GM18861 (cell line): ENCODE results near the gene COL5A1.

Experiments
- ATAC-seq: cut with Tn5 transposase; IDR thresholded peaks from one replicate; pipeline ENCODE4 v1.9.1; 2021; ENCODE audit not compliant: unreplicated experiment

Gene COL5A1

DNA sequence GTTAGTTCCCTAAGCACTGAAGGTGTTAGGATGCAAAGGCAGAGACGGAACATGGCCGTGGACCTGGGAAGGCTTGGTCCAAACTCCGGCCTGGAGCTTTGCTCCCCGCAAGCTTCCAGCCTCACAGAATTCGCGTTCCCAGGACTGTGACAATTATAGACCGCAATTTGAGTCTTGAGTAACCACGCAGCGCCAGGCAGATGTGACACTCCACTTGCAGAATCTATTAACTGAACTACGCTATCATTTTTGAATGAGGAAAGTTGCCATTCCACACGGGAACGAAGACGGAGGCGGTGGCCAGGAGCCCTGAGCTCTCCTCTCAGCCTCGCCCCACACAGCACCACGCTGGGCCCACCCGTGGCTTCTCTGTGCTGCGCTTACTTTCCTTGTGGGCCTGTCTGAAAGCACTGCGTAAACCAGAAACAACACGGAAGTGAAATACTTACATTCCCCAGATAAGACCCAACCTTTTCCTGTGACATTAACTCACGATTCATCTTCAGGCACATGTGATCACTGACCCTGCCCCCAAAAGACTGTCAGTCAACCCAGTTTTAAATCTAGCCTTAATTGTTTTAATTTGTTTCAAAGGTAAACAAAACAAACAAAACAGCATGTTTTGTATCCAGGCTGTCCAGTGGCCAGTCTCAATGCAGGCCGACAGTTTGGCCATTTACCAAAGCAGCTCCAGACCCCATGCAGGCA lies 16.1 kb upstream of the COL5A1 start:
- no peak for ATAC-seq

DNA sequence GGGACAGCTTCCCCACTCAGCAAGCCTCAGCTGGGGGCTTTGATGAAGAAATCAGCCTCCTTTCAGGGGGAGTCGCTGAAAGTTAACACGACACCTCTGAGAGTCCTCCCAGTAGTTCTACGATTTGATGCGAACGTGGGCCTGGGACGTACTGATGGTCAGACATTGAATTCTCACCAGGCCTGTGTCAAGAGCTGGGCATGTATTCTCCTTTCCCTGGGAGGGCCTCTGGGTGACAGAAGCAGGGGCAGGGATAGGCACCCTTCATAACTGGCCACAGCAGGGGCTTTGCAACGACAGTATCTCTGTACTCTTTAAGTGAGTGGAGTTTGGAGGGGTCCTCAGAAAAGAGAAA lies 15.6 kb upstream of the COL5A1 start:
- no peak for ATAC-seq

DNA sequence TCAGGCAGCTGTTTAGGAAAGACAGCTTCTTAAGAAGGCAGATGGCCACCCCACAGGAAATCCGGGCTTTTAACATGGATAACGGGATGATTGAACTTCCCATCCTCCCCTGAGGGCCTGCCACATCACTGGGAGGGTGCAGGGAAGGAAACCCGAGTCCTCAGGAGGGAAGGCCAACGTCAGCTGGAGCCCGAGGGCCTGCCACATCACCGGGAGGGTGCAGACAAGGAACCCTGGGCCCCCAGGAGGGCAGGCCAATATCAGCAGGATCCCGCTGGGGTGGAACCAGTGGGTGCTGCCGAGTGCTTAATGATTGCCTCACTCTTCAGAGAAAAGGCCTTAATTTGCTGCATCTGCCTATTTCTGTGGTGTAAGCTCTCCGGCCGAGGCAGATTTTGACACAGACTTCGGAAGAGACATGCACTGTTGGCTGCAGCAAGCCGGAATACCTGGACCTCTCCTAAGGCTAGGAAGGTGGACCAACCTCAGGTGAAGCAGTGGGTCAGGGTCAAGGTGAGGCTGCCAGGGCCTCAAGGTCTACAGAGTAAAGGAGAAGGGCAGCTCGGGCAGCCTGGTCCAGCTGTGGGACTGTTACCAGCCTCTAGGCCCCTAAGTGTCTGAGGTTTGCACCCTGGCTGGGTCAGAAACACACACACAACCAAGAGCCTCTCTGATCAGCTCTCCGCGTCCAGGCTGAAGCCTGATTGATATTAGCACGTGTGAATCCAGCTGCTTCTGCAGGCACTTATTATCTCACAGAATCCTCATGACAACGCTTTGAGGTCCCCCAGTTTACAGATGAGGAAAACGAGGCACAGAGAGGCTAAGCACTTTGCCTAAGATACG lies 14.8 kb upstream of the COL5A1 start:
- no peak for ATAC-seq

DNA sequence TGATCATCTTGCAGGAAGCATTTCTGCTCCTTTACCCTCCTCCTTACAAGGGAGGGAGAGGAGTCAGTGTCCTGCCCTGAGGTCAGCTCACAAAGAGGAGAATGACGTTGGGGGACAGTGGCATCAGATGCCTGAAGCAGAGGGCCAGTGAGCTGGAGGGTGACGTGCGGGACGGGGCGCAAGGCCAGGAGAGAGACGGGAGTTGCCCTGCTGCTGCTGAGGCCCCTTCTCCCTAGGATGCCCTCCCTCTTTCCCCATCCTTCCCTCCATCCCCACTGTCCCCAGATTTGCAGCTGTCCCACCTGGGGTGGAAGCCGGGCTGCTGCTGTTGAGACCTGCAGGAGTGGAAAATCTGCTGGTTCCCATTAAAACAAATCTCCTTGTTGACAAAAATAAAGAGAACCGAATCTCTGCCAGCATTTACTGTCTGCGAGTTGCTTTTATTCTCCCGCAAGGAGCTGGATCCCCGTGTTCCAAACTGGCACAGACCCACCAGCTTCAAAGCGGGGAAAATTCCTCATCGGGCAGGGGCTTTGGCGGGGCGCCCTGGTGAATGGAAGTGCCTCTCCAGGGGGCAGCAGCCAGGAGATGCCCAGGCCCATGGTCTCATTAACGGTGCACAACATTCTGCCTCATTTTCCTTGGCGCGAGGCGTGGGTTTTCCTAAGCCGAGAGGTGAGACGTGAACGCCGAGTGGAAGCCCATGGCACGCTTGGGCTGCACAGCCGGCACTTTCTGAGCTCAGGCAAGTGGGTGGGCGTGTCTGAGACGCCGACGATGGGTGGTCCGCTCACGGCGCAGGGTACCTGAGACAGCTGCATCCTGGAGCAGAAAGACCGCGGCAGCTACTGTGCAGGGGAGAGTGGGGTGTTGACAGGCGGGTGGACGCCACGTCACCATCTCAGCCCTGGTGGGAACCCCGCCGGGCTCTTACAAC lies 13.9 kb upstream of the COL5A1 start:
- no peak for ATAC-seq

DNA sequence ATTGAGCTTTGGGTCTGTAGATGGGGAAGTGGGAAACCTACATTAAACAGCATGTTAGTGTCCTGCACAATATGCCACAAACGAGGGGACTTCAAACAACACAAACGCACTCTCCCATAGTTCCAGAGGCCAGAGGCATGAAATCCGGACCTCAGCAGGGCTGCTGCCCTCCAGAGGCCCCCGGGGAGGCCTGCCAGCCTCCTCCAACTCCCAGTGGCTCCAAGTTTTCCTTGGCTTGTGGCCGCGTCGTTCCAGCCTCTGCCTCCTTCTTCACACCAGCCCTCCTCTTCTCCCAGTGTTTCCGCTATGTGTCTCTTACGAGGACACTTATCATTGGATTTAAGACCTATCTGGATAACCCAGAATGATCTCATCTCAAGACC lies 13.3 kb upstream of the COL5A1 start:
- no peak for ATAC-seq

DNA sequence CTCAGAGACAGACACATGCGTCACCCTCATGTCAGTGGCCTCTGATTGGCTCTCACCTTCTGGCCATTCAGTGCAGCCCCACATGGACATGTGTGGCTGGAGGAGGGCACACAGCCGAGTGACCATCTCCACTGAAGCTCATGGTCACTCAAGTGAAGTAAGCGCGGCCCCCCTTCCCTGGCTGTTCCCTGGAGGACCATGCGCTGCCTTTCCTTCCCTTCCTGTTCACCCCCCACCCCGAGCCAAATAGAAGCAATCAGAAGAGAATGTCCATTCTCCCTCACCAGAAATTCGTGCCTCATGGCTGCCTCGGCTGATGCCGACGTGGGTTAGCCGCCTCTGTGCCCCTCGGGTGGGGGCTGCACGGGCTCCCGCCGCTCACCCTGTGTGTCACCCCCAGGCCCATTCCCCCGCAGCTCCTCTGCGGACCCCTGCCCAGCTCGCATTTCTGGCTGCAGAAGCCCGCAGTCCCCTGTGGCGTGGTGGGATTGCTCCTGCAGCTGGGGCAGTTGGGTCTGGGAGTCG lies 12.5 kb upstream of the COL5A1 start:
- ATAC-seq: no peak

DNA sequence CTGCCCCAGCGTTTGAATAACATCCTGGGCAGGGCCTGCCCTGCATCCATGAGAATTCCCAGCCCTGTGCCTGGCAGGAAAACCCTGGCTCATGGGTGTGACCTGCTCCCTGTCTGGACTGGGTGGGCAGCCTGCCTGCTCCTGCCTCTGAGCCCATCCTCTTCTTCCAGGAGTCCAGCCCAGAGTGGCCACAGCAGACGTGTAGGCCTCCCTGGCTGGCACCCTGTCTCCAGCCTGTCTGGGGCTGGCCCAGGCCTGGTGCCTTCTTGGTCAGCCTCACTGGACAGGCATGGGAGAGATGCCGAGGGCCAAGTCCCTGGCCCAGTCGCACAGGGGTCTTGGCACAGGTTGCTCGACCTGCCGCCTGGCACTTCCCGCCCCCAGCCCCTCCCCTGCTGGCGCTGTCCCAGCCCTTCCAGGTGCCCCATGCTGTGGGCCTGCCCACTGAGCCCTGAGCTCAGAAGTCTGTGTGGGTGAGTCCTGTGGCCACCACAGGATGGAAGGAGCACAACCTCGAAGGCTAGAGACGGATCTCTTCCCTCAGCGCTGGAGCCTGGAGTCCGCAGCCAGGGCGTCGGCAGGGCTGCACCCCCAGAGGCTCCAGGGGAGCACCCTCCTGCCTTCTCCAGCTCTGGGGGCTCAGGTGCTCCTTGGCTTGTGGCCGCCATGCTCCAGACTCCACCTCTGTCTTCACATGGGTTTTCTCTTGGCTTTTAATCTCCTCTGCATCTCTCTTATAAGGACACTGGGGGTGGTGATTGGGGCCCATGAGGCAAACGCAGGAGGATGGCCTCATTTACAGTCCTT lies 11.8 kb upstream of the COL5A1 start:
- ATAC-seq: no peak

DNA sequence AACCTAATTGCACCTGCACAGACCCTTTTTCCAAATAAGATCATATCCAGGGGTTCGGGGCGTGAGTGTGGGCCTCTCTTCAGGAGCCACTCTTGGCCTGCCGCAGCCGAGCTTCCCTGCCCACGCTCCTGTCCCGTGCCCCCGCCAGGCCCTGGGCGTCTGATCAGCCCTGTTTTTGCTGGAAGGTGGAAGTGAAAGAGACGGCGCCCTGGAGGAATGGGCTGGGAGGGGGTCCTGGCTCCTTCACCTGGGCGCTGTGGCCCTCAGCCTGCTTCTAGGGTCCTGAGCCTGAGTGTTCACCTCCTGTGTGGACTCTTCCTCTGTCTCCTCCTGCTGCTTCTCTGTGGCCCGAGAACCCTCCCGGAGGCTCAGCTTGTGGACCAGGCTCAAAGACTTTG lies 11.2 kb upstream of the COL5A1 start:
- ATAC-seq: no peak

DNA sequence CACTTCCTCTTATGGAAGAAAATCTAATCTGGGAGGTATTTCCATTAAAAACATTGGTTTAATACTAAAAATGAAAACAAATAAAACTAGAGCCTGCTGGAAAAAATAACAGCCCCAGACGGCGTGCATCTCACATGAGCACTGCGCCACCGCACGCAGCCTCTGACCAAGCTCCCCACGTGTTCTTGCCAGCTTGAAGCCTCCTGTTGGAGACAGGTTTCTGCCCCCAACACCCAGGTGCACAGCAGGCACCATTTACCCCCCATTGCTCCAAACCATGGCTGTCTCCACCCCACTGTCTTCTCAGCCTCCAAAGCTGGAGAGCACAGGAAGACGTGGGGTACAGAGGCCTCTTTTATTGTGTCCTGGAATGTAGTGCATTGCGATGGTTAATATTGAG lies 10.7 kb upstream of the COL5A1 start:
- no peak for ATAC-seq

DNA sequence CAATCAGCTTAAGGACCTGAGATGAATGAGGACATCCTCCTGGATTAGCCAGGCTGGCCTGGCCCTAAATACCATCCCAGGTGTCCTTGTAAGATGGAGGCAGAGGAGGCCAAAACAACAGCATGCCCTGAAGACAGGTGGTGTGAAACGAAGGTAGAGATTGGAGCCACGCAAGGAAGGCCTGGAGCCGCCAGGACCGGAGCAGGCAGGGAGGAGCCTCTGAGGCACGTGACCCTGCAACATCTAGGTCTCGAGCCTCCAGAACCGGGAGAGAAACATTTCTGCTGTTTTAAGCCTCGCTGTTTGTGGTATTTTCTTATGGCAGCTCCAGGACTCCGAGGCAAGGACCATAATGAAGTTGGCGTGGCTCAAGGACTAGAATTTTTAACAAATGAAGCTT lies 9.7 kb upstream of the COL5A1 start:
- ATAC-seq: no peak

DNA sequence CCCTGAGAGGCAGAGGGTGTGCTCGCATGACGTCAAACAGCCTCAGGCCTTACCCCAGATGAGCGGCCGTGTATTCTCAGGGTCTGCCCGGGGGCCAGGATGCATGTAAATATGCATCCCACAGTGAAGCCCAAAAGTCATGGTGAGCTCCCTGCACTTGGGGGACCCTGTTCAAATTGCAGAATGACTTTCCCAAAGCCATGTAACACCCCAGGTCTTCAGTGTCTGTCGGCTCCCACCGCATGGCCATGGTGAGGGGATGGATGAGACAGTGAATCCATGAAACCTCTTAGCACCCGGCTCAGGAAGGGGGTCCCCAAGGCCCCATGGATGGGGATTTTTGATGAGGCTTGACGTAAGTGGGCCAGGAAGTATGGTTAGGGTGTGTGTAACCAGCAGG lies 9.3 kb upstream of the COL5A1 start:
- no peak for ATAC-seq

DNA sequence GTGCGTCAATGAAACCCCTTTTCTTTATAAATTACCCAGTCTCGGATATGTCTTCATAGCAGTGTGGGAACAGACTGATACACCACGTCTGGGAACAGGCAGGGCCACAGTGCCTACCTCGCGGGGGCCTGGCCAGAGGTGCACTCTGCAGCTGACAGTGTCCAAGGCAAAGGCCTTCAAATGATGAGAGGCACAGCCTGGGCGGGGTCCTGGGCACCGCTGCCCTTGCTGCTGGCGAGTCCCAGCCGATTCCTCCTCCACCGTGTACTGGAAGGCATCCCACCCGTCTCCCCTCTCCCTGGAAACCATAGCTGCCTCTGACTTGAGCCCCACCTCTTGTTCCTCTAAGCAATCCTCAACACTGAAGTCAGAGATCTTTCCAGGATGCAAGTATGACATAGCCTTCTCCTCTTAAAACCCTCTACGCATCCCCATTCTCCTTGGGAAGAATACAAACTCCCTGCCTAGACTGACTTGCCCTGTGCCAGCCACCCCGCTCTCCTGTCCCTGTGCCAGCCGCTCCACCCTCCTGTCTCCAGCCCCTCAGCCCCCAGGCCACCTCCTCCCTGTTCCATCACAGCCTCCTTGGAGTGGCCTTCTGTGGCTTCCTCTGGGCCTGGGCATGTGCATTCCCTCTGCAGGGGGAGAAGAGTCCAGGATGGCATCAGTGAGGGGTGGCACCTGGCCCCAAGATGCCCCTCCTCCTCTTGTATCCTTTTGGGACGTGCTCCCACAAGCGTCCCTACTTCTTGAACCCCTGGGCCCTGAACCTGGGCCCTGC lies 8.1 kb upstream of the COL5A1 start:
- ATAC-seq: no peak

DNA sequence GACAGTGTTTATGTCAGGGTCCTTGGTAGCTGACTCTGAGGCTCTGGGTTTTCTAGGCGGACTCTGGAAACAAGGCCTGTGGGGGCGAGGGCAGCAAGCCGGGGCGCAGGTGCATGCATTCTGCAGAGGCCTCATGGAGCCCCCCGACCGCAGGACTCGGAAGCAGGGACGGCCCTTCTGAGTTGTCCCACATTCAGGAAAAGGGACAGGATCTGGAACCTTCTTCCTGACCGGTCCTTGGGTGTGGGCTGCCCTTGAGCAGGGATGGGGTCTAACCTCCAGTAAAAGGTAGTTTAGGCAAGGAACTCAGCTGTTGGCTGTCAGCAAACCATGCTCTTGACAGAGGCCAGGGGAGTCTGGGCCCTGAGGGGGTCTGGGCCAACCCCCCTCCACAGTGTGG lies 7.4 kb upstream of the COL5A1 start:
- ATAC-seq: no peak

DNA sequence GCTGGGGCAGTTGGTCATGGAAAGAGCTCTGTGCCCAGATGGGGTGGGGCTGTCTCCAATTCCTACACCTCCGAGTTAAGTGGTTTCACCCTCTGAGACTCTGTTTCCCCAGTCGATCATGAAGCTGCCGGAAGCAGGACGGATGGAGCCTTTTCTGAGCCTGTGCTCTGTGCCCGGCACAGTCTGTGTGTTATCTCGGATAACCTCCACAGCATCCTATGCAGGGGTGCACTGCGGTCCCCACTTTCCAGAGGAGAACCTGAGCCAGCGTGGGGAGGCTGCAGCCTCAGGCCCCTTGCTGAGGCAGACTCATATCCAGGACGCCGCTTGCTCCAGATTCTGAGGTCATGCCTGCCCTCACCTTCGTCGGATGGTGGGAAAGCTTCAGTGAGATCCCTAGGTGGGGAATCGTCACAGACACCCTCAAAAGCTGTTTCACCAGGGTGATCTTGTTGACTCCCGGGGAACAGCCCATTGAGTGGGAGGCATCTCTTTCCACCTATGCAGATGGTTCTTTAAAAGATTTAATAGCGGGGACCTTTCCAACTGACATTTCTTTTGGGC lies 6.9 kb upstream of the COL5A1 start:
- no peak for ATAC-seq

DNA sequence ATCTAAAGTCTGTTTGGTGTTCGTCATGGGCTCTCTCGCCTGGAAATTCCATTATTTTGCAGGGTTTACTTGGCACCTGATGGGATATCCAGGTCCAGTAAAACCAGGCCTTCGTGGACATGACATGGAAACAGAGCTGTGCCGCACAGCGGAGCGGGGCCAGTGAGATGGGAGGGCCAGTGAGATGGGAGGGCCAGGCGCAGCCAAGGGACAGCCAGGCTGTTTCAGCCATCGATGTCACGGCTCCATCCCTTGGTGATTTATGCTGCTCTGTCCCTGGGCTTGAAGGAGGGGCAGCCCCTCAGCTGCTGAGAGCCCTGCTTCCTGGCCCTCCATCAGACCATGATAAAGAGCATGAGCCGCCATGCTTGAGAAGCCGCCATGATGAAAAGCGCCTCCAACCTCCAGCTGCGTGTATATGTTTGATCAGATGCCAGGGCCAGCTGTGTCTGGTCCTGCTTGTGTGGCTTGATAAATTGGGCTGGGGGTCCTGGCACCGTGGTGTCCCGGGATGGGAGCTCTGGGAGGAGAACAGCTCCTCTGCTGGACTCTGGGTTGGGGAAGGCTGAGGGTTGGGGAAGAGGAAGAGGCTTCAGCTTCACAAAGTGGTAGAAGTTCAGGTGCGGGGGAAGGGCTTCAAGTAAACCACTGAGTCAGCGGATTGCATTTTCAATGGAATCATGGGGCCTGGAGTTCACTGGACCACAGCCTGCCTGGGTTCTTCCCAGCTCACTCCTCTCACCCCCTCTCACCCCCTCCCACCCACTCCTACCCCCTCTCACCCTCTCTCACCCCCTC lies 6.1 kb upstream of the COL5A1 start:
- ATAC-seq: no peak

DNA sequence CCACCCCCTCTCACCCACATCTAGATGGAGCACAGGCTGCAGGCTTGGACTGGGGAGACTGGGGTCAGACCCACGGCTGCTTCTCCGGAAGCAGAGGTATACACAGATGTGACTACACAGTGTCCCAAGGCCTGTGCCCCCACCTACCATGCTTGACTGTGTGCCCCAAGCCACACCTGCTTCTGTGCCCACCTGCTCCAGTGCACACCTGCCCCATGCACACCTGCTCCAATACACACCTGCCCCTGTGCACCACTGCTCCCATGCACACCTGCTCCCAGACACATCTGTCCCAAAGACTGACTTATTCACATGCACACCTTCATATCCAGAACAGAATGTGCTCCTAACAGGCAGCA lies 5.5 kb upstream of the COL5A1 start:
- ATAC-seq: no peak

DNA sequence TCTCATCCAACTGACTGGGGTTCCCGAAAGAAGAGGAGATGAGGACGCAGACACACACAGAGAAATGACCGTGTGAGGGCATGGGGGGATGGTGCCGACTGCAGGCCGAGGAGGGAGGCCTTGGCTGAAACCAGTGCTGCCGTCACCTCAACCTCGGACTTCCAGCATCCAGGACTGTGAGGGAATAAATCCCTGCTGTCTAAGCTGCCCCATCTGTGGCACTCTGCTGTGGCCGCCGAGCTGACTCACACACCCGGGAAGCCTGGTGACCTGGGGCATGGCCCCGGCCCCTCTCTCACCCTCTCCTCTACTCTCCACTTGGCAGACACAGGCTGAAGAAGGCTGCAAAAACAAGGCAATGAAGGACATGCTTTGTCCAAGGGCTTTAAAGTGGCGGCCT lies 4.4 kb upstream of the COL5A1 start:
- no peak for ATAC-seq

DNA sequence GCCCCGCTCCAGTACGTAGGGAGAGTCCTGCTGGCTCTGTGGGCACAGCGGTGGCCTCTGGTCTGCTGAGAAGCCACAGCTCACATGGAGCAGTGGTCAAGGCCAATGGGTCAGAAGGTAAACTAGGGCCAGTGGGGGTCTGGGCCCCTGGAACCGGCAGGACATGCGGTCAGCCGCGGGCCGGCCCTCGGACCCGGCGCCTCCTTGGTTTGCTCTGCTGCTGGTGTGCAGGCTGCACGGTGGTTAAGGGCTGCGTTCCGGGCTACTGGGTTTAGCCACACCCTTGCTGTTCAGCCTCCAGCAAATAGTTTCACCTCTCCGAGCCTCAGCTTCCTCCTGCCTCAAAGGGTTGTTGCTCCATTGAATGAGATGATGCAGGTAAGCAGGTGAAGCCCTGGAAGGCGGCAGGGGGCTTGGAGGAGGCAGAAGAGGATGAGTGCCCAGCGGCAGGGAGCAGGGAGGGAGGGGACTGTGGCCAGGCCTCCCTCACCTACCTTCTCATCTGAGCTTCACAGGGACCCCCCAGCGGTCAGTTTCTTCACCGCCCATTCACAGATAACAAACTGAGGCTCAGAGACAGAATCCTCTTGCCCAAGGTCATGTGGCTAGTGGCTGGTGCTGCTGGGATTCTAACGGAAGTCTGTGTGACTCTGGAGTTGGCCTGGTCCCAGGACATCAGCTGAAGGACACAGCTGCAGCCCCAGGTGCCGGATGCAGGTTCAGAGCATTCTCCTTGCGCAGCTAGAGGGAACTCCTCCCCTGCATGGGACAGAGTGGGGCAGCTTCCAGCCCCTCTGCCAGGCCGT lies 3.7 kb upstream of the COL5A1 start:
- no peak for ATAC-seq
